NCI-H82 treated with DMSO at 0.1 percent for 48 hours (cell line): ENCODE results near the gene DMBX1.

Experiments
- DNase-seq: peaks from one replicate; lab custom pipeline; 2025; ENCODE audit not compliant: unreplicated experiment; lab: John Stamatoyannopoulos, UW

DMBX1 gene

GRCh38 chr1:46459315-46459714 is 30.3 kb upstream of the DMBX1 start:
- no peak for DNase-seq

GRCh38 chr1:46461017-46461808 is 28.4 kb upstream of the DMBX1 start:
- DNase-seq, result peak; percentile 56

DNA sequence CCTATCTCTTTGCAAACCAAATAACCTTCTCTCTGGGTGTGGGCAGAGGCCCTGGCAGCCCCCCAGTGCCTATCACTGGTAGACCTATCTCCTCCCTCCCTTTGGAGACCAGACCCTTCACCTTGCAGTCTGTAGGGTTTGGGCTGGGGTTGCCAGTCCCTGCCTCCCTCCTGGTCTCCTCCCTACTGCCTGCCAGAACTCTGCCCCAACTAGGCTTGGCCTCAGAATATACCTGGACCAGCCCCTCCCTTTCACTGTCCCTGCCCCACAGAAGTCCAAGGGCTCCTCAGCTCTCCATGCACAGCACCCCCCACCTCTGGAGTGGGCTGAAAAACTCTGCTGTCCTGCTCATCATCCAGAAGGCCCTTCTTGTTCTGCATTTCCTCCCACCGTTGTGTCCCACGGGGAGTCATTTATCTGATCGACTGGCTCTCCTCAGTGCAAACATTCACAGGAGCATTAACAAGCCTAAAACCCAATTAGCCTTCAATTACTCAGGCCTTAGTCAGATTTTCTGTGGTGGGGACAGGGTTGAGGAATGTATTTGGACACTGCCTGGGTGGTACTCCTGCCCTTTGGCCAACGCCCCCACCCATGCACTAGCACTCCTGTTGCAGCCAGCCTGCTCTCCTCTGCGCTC is 27.7 kb upstream of the DMBX1 start:
- DNase-seq, result peak; percentile 62

- DNase-seq, result peak; percentile 94
Observed at GRCh38 chr1:46464013-46464548, 25.6 kb upstream of the DMBX1 start.

DNA sequence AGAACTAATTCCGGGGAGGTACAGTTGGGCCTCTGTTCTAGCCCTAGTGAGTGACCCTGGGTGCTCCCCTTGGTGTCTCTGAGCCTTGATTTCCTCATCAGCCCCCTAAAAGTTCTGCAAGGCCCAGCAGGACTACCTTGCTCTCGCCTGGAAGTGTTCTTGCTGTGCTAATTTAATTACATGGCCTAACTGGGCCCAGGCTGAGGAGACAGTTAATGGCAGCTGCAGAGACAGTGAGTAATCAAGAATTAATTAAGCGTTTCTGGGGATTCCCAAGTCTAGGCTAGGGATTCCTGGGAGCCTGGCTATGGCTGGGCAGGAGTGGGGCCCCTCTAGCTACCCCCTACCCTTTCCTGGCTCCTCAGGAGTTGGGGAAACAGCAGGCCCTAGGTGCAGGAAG is 24.7 kb upstream of the DMBX1 start:
- DNase-seq, result no peak

DNA sequence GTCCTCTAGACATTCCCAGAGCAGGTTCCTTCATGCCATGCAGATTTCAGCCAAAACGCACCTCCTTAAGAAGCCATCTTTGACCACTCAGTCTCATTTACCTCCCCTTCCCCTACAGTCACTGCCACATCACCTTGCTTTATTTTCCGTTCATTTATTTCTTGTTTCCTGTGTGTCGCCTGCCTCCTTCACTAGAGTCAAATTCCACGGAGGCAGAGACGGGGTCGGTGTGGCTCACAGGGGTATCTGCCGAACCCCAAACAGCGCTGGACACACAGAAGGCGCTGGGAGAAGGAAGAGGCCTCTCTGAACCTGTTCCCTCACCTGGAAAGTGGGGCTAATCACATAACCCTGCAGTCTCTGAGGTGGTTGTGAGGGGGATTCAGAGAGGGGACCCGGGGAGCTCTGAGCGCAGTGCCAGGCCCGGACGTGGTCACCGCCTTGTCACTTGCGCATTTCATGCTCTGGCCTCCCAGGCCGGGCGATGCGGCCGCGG is 23.6 kb upstream of the DMBX1 start:
- no peak for DNase-seq

DNA sequence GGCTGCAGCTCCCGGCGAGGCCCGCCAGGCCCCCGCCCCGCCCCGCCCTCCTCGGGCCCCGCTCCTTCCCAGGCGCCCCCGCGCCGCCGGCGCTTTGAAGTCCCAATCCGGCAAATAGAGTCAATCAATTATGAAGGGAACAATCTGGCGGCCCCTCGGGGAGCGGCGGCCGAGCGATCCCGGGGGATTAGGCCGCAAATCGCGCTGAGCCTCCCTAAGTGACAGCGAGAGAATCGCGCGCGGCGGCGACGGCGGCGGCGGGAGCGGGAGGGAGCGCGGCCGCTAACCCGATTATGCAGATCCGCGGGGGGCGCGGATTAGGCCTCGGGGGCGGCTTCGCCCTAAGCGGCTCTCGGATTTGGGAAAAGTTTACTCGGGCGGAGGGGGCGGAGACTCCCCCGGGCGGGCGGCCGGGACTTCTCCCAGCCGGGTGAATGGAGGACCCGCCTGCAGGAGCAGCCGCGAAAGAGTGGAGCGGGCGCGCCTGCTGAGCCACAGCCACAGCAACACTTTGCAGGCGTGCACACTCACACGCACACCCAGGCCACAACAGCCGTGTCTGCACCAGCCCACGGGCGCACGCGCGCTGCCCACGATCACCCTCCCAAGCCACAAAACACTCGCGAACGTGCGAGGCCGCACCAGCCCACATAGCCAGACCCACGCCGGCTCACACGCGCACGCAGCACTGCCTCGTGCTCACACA is 23.0 kb upstream of the DMBX1 start:
- DNase-seq, result peak; percentile 93

- DNase-seq, result no peak
Observed at GRCh38 chr1:46467183-46467504, 22.5 kb upstream of the DMBX1 start.

- no peak for DNase-seq
Observed at GRCh38 chr1:46469881-46470280, 19.8 kb upstream of the DMBX1 start.

GRCh38 chr1:46471848-46472492 is 17.7 kb upstream of the DMBX1 start:
- DNase-seq, result no peak

GRCh38 chr1:46472498-46473181 is 17.0 kb upstream of the DMBX1 start:
- no peak for DNase-seq

DNA sequence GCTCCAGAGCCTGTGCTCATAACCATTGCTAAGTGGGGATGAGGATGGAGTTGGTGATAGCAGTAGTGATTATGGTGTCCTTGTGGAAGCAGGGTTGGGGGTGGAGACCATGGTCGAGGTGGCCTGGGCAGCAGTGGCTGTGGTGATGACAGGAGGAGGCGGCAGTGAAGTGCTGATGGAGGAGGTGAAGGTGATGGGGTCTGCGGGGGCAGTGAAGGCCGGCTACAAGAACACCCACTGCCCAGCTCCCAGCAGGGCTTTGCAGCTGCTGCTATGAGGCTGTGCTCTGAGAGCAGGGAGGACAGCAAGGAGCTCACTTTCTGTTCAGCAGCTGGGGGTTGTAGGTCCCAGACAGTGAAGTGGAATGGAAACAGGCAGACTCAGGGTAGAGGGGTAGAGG is 15.6 kb upstream of the DMBX1 start:
- DNase-seq, result no peak

- DNase-seq, result no peak
Observed at GRCh38 chr1:46474570-46474969, 15.1 kb upstream of the DMBX1 start.

GRCh38 chr1:46476673-46477072 is 13.0 kb upstream of the DMBX1 start:
- DNase-seq, result no peak

GRCh38 chr1:46477153-46477929 is 12.3 kb upstream of the DMBX1 start:
- peak; percentile 61 for DNase-seq

GRCh38 chr1:46478721-46479485 is 10.7 kb upstream of the DMBX1 start:
- peak; percentile 74 for DNase-seq

GRCh38 chr1:46479744-46480350 is 9.8 kb upstream of the DMBX1 start:
- DNase-seq, result peak; percentile 84

DNA sequence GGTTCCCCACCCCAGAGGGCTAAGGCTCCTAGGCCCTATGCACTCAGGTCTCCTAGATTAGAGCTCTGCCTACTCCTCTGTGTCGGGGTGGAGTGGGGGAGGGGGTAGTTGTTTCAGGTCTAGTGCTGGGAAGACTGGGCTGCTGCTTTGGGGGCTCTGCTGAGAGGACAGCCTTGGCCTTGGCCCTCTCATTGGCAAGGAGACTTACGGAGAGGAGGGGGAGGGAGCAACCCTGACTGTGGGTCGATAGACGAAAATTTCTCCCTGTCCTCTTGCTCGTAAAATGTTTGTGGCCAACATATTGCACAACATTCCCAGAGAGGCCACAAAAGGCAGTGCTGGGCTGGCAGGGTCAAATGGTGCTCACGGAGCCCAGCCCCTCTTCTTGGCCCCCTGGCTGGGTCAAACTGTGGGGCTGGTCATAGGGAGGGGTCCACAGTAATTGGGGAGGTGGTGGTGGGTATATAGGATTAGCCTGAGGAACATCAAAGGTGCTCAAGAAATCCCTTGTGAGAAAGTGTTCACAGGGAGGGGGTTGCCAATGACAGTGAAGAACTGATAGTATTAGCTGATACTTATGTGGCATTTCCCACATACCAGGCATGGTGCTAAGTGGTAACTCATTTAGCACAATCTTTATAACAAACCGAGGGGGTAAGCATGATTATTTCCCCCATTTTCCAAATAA is 8.5 kb upstream of the DMBX1 start:
- DNase-seq, result no peak
